SK-MEL-5 (cell line): ENCODE results near the gene PPFIBP2. TPM values are rescaled to one million over a fixed set of nuclear protein-coding genes. Genes with fewer than 3 reads are reported as not detected.

ENCODE experiments used
- DNase-seq: peaks from one replicate; pipeline ENCODE4 v3.0.0-alpha.2; 2016; ENCODE audit warnings: low read depth, low spot score
- in situ Hi-C: cut with HindIII; loops from 2 replicates; pipeline ENCODE4 v1.10.0; 2016; ENCODE audit warnings: low sequenced_read_pairs, high pct_unique_total_duplicates, low pct_unique_long_range_greater_than_20kb
- total RNA-seq: library from RNA; depleted of rRNA; stranded (reverse); fragments of >200 nt; shearing (Covaris generic); gene quantifications from 2 replicates; pipeline ENCODE4 v1.2.3, GENCODE V29; 2014

PPFIBP2 gene
- total RNA-seq, 1 experiment from 2014 or later, result 23.6 TPM

- DNase-seq, result peak; percentile 99
- in situ Hi-C loops, result no loop called here
Observed at GRCh38 chr11:7600205-7600775, 86.5 kb downstream of the PPFIBP2 start.

GRCh38 chr11:7603031-7603781 is 89.4 kb downstream of the PPFIBP2 start:
- no peak for DNase-seq
- in situ Hi-C loops, result no loop called here

- in situ Hi-C loops, result no loop called here
- DNase-seq, result no peak
Observed at GRCh38 chr11:7604331-7604955, 90.6 kb downstream of the PPFIBP2 start.

- in situ Hi-C loops, result no loop called here
- DNase-seq, result no peak
Observed at GRCh38 chr11:7605186-7605943, 91.6 kb downstream of the PPFIBP2 start.

- in situ Hi-C loops, result no loop called here
- no peak for DNase-seq
Observed at GRCh38 chr11:7606496-7606895, 92.7 kb downstream of the PPFIBP2 start.

- in situ Hi-C loops, result no loop called here
- DNase-seq, result no peak
Observed at GRCh38 chr11:7609015-7609414, 95.2 kb downstream of the PPFIBP2 start.

- in situ Hi-C loops, result no loop called here
- DNase-seq, result no peak
Observed at GRCh38 chr11:7609521-7609920, 95.7 kb downstream of the PPFIBP2 start.

- DNase-seq, result no peak
- in situ Hi-C loops, result no loop called here
Observed at GRCh38 chr11:7610393-7610792, 96.6 kb downstream of the PPFIBP2 start.

GRCh38 chr11:7611411-7611810 is 97.6 kb downstream of the PPFIBP2 start:
- no peak for DNase-seq
- in situ Hi-C loops, result no loop called here

- DNase-seq, result no peak
- in situ Hi-C loops, result no loop called here
Observed at GRCh38 chr11:7612056-7612660, 98.4 kb downstream of the PPFIBP2 start.

- in situ Hi-C loops, result no loop called here
- no peak for DNase-seq
Observed at GRCh38 chr11:7612661-7613393, 99.0 kb downstream of the PPFIBP2 start.

- in situ Hi-C loops, result no loop called here
- DNase-seq, result no peak
Observed at GRCh38 chr11:7613394-7613720, 99.6 kb downstream of the PPFIBP2 start.

- in situ Hi-C loops, result no loop called here
- DNase-seq, result no peak
Observed at GRCh38 chr11:7614656-7615055, 100.9 kb downstream of the PPFIBP2 start.

GRCh38 chr11:7617032-7617431 is 103.2 kb downstream of the PPFIBP2 start:
- DNase-seq, result no peak
- in situ Hi-C loops, result no loop called here

- in situ Hi-C loops, result no loop called here
- no peak for DNase-seq
Observed at GRCh38 chr11:7619322-7619721, 105.5 kb downstream of the PPFIBP2 start.

GRCh38 chr11:7621090-7621489 is 107.3 kb downstream of the PPFIBP2 start:
- no peak for DNase-seq
- in situ Hi-C loops, result no loop called here

- in situ Hi-C loops, result no loop called here
- no peak for DNase-seq
Observed at GRCh38 chr11:7621554-7621953, 107.8 kb downstream of the PPFIBP2 start.
